Activated CD8-positive, alpha-beta T cell treated with anti-CD3 and anti-CD28 coated beads, Interleukin-2, amount 10 ng/mL, durations not matched to agents 7 days and 5 days (primary cell): Measurements from ENCODE around the gene MTX3. TPM values are rescaled to one million over a fixed set of nuclear protein-coding genes. Genes with fewer than 3 reads are reported as not detected.

Experiments
- ATAC-seq: fragments of 150-1000 bp; cut with Tn5 transposase; one replicate; pipeline ENCODE4 v1.10.0; 2021; ENCODE audit warnings: moderate library complexity
- CTCF ChIA-PET: fragments of 350-600 bp; sonication (Branson Sonifier 250); formaldehyde crosslinking; loops from one replicate; lab custom pipeline; 2021; ENCODE audit warnings: antibody characterized with exemption; lab: Charles Lee
- POLR2A ChIA-PET: fragments of 350-600 bp; sonication (Branson Sonifier 250); formaldehyde crosslinking; loops from one replicate; lab custom pipeline; 2021; ENCODE audit warnings: antibody characterized with exemption; lab: Charles Lee
- DNase-seq: peaks from one replicate; pipeline ENCODE4 v3.0.0-alpha.2; 2020
- H3K27ac Mint-ChIP-seq: one replicate; pipeline ENCODE4 v1.8.0; 2021; ENCODE audit warnings: mild to moderate bottlenecking, mixed read lengths
- H3K27me3 Mint-ChIP-seq: one replicate; pipeline ENCODE4 v1.8.0; 2021; ENCODE audit warnings: low read depth, mixed read lengths
- H3K36me3 Mint-ChIP-seq: one replicate; pipeline ENCODE4 v1.8.0; 2021; ENCODE audit warnings: low read depth, mixed read lengths
- H3K4me1 Mint-ChIP-seq: one replicate; pipeline ENCODE4 v1.8.0; 2021; ENCODE audit warnings: low read depth, mixed read lengths
- H3K4me3 Mint-ChIP-seq: one replicate; pipeline ENCODE4 v1.8.0; 2021; ENCODE audit warnings: mild to moderate bottlenecking, mixed read lengths
- H3K9me3 Mint-ChIP-seq: one replicate; pipeline ENCODE4 v1.8.0; 2022; ENCODE audit warnings: mixed read lengths; ENCODE audit not compliant: insufficient read depth
- total RNA-seq, 2 experiments: library from RNA; stranded (reverse); gene quantifications; one replicate each; pipeline ENCODE4 v1.2.3, GENCODE V29; 2021

MTX3 gene
- total RNA-seq, 2 experiments from 2014 or later = 11.7 to 13.2 TPM

GRCh38 chr5:80025069-80025468, 34.0 kb upstream of the MTX3 start:
- DNase-seq (no peak), ATAC-seq (no peak)
- Mint-ChIP-seq H3K4me3 (no peak overlapping the region), H3K36me3 (no peaks in the 10 kb centered on the region), H3K4me1 (peaks cover 5% of the 10 kb centered on the region), H3K27me3 (peaks cover 5% of the 10 kb centered on the region), H3K27ac (no peak overlapping the region), H3K9me3 (no peaks in the 10 kb centered on the region)
- CTCF ChIA-PET = no interaction called here
- POLR2A ChIA-PET = no interaction called here

GRCh38 chr5:80010754-80011392, 19.8 kb upstream of the MTX3 start:
- Mint-ChIP-seq H3K27ac (no peak overlapping the region), H3K4me3 (no peak overlapping the region), H3K27me3 (no peaks in the 10 kb centered on the region), H3K4me1 (peaks cover 5% of the 10 kb centered on the region), H3K9me3 (no peaks in the 10 kb centered on the region), H3K36me3 (peaks cover 2% of the 10 kb centered on the region)
- DNase-seq = no peak
- no peak for ATAC-seq
- ChIA-PET CTCF (interaction anchor here (3.2 kb wide), 1 partner anchor 73 kb away, joined by 11 read pairs; no protein-coding TSS in a partner anchor), POLR2A (interaction anchor here (1.0 kb wide), 1 partner anchor 176 kb away, joined by 4 read pairs; no protein-coding TSS in a partner anchor)

- H3K27me3 Mint-ChIP-seq = no peaks in the 10 kb centered on the region
- no peak overlapping the region for H3K4me3 Mint-ChIP-seq
- POLR2A ChIA-PET = no interaction called here
- ATAC-seq (no peak), DNase-seq (no peak)
- CTCF ChIA-PET = interaction anchor here (3.2 kb wide), 1 partner anchor 74 kb away, joined by 11 read pairs; no protein-coding TSS in a partner anchor
- peaks cover 2% of the 10 kb centered on the region for H3K36me3 Mint-ChIP-seq
- H3K9me3 Mint-ChIP-seq = no peaks in the 10 kb centered on the region
- peaks cover 5% of the 10 kb centered on the region for H3K4me1 Mint-ChIP-seq
- no peak overlapping the region for H3K27ac Mint-ChIP-seq
Observed at GRCh38 chr5:80008995-80009765, 18.1 kb upstream of the MTX3 start.

DNA sequence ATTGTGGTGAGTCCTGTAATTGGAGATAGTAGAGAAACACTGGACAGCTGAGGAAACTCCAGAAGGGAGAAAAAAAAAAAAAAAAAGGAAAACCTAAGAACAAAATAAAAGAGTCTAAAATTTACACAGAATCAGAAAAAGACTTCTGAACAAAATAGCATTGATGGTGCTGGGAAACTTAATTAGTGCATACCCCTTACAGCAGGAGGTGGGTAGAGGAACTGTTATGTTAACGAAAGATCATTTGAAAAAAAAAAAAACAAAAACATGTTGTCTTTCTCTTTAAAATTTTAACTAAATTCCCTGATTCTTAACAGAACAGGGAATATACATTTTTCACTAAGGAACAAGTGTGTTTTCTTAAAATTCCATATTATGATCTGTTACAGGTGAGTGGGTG, 11.6 kb upstream of the MTX3 start:
- ChIA-PET CTCF (interaction anchor here (2.6 kb wide), 1 partner anchor 81 kb away, joined by 8 read pairs; no protein-coding TSS in a partner anchor), POLR2A (interaction anchor here (1.7 kb wide), 1 partner anchor 12 kb away, joined by 6 read pairs; no protein-coding TSS in a partner anchor)
- H3K27me3 Mint-ChIP-seq = no peaks in the 10 kb centered on the region
- H3K4me1 Mint-ChIP-seq = no peaks in the 10 kb centered on the region
- DNase-seq (no peak), ATAC-seq (no peak)
- no peaks in the 10 kb centered on the region for H3K9me3 Mint-ChIP-seq
- H3K4me3 Mint-ChIP-seq = no peak overlapping the region
- peaks cover 2% of the 10 kb centered on the region for H3K36me3 Mint-ChIP-seq
- no peak overlapping the region for H3K27ac Mint-ChIP-seq

DNA sequence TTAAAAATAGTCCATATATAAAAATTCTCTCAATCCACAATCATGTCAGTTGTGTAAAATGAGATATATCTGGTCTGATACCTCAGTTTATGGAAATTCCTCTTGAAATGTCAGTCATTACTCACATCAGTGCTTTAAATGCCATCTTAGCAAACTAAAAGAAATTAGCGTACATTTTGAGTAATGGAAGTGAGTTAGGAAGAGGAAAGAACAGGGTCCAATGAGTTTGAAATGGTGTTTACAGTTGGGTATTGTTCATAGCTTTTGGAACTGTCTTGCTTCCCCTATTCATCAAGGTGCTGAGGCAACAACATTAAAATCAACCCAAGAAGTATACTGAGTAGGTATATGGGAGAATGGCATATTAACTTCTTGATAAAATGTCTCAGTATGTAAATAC, 8.7 kb upstream of the MTX3 start:
- Mint-ChIP-seq H3K36me3 (peaks cover 6% of the 10 kb centered on the region), H3K27ac (no peak overlapping the region), H3K4me3 (no peak overlapping the region), H3K27me3 (no peaks in the 10 kb centered on the region), H3K9me3 (no peaks in the 10 kb centered on the region), H3K4me1 (no peaks in the 10 kb centered on the region)
- ChIA-PET POLR2A (no interaction called here), CTCF (interaction anchor here (2.6 kb wide), 1 partner anchor 84 kb away, joined by 8 read pairs; no protein-coding TSS in a partner anchor)
- ATAC-seq (no peak), DNase-seq (no peak)

DNA sequence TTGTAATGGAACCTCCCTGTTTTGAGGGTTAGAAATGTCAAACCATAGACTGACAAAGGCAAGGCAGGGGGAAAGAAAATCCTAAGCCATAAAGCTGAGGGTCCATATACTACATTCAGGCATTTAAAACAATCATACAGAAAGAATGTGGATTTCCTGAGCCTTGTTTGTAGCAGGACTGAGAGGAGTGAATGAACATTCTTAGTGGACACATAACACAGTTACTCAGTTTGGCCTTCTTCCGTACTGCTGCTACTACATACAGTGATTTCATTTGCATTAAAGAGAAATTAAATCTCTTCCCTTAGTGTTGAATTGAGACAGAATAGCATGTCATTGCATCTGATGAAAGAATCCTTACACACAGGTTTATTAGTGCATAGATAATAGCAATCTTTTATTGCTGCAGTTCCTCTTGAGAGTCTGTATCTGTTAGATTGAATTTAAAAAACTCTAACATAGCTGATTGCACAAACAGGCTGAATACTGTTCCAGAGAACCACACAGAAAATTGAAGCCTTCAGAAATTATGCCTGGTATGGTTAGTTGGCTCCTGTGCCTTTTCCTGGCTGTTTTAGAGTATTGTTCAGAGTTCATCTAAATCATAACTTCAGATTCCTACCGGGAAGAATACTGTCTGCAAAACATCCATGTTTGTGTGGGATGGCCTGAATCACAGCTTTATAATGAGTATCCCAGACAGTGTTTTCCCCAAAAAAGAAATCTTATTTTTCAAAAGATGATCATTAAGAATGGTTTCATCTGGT, 2.0 kb upstream of the MTX3 start:
- CTCF ChIA-PET = interaction anchor here (1.0 kb wide), 1 partner anchor 8 kb away, joined by 3 read pairs; no protein-coding TSS in a partner anchor
- DNase-seq (no peak), ATAC-seq (no peak)
- no peaks in the 10 kb centered on the region for H3K27me3 Mint-ChIP-seq
- H3K4me3 Mint-ChIP-seq = no peak overlapping the region
- peaks cover 20% of the 10 kb centered on the region for H3K36me3 Mint-ChIP-seq
- peaks cover 31% of the 10 kb centered on the region for H3K4me1 Mint-ChIP-seq
- no peak overlapping the region for H3K27ac Mint-ChIP-seq
- H3K9me3 Mint-ChIP-seq = no peaks in the 10 kb centered on the region
- POLR2A ChIA-PET = interaction anchor here (0.6 to 0.8 kb wide), 2 partner anchors 11 to 18 kb away, joined by 3 read pairs; no protein-coding TSS in a partner anchor

- peak overlapping the region; percentile 91 for H3K4me3 Mint-ChIP-seq
- ChIA-PET CTCF (interaction anchor here (0.7 to 2.2 kb wide), 4 partner anchors 10 to 112 kb away, joined by 3 to 10 read pairs (median 7); no protein-coding TSS in a partner anchor), POLR2A (interaction anchor here (0.5 to 3.0 kb wide), 9 partner anchors 9 to 1297 kb away, joined by 3 to 35 read pairs (median 3); partner anchors contain the start of gene SERINC5)
- H3K27me3 Mint-ChIP-seq = no peaks in the 10 kb centered on the region
- peaks cover 43% of the 10 kb centered on the region for H3K36me3 Mint-ChIP-seq
- H3K4me1 Mint-ChIP-seq = peaks cover 55% of the 10 kb centered on the region
- H3K27ac Mint-ChIP-seq = peak overlapping the region; percentile 94
- no peaks in the 10 kb centered on the region for H3K9me3 Mint-ChIP-seq
- DNase-seq = no peak
- ATAC-seq = peak; percentile 75
Observed at GRCh38 chr5:79990205-79990597, 861 bp downstream of the MTX3 start.

DNA sequence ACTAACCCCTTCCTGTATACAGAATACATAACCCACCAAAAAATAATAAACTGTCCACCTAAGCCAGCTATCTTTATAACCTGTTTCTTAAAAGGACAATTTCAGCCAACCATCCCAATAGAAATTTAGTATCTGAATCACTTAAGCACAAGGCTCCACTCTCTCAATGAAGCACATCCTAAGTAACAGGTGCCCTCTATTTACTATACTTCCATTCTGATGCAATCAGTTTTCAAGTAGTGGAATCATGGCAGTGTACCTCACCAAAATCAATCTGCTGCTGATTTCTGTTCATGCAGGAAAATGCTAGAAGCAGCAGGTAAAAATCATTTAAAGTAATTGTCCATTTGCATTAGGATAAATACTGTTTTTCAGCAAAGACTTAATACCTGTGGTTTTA, 4.8 kb downstream of the MTX3 start:
- DNase-seq = no peak
- ChIA-PET CTCF (no interaction called here), POLR2A (no interaction called here)
- no peak for ATAC-seq
- Mint-ChIP-seq H3K9me3 (no peaks in the 10 kb centered on the region), H3K27me3 (no peaks in the 10 kb centered on the region), H3K4me1 (peaks cover 71% of the 10 kb centered on the region), H3K27ac (no peak overlapping the region), H3K36me3 (peaks cover 69% of the 10 kb centered on the region), H3K4me3 (no peak overlapping the region)

DNA sequence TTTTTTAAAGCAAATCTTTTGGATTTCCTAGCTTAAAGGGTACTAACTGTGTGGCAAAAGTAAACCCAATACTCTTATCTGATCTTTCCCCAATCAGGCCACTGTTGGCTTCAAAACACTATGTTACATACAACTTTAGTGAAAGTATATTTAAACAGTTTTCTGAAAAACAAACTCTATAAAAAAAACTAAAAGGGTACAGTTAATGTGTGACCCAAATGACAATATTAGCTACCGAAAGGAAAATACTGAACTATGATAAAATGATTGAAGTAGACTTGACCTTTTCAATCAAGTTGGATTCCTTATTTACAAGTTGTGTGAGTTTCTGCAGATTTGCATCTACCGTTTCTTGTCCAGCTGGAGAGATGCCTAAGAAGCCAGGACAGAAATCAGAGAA, 5.8 kb downstream of the MTX3 start:
- no peaks in the 10 kb centered on the region for H3K9me3 Mint-ChIP-seq
- ATAC-seq (no peak), DNase-seq (no peak)
- H3K27me3 Mint-ChIP-seq = no peaks in the 10 kb centered on the region
- peaks cover 77% of the 10 kb centered on the region for H3K4me1 Mint-ChIP-seq
- ChIA-PET POLR2A (no interaction called here), CTCF (interaction anchor here (0.9 kb wide), 1 partner anchor 8 kb away, joined by 3 read pairs; no protein-coding TSS in a partner anchor)
- H3K36me3 Mint-ChIP-seq = peaks cover 79% of the 10 kb centered on the region
- no peak overlapping the region for H3K4me3 Mint-ChIP-seq
- no peak overlapping the region for H3K27ac Mint-ChIP-seq

DNA sequence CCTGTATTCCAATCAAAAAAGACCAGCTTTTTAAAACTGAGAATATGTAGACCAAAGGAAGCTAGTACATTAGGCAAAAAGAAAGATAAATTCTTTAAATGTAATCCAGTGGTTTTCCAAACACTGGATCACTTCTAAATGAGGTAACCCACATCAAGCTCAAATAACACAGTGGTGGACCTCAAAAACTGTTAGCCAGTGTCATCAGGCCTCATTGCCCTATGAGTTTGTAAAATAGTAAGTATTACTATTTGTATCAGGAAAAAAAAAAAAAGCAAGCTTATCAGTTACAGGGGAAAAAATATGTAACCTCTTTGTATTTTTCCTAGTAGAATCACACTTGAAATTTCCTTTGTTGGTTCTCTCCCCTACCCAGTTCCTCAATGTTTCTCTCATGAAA, 6.7 kb downstream of the MTX3 start:
- Mint-ChIP-seq H3K27me3 (no peaks in the 10 kb centered on the region), H3K9me3 (no peaks in the 10 kb centered on the region), H3K27ac (peak overlapping the region; percentile 54), H3K4me1 (peaks cover 74% of the 10 kb centered on the region), H3K4me3 (no peak overlapping the region), H3K36me3 (peaks cover 80% of the 10 kb centered on the region)
- ChIA-PET CTCF (interaction anchor here (0.9 to 1.7 kb wide), 3 partner anchors 9 to 99 kb away, joined by 3 to 6 read pairs (median 3); no protein-coding TSS in a partner anchor), POLR2A (interaction anchor here (0.7 kb wide), 1 partner anchor 1032 kb away, joined by 3 read pairs; no protein-coding TSS in a partner anchor)
- DNase-seq (no peak), ATAC-seq (no peak)

- no peaks in the 10 kb centered on the region for H3K9me3 Mint-ChIP-seq
- no peak overlapping the region for H3K4me3 Mint-ChIP-seq
- H3K27me3 Mint-ChIP-seq = no peaks in the 10 kb centered on the region
- peak overlapping the region; percentile 26 for H3K27ac Mint-ChIP-seq
- DNase-seq (no peak), ATAC-seq (no peak)
- peaks cover 71% of the 10 kb centered on the region for H3K4me1 Mint-ChIP-seq
- POLR2A ChIA-PET = no interaction called here
- H3K36me3 Mint-ChIP-seq = peaks cover 82% of the 10 kb centered on the region
- CTCF ChIA-PET = interaction anchor here (1.3 to 1.7 kb wide), 2 partner anchors 17 to 100 kb away, joined by 3 to 6 read pairs; no protein-coding TSS in a partner anchor
Observed at GRCh38 chr5:79983618-79984017, 7.4 kb downstream of the MTX3 start.
